ENCODE measurements around the gene GPR146.

The GPR146 gene

GRCh38 chr7:1078519-1078918, 34.2 kb downstream of the GPR146 start:
- DNase-seq (ENCODE audit: low read depth) = no peak

- DNase-seq (ENCODE audit: low read depth) = no peak
Observed at GRCh38 chr7:1078985-1079384, 34.6 kb downstream of the GPR146 start.

- DNase-seq (ENCODE audit: low read depth) = no peak
Observed at GRCh38 chr7:1079546-1079945, 35.2 kb downstream of the GPR146 start.

GRCh38 chr7:1080252-1080920, 36.0 kb downstream of the GPR146 start:
- no peak for DNase-seq (ENCODE audit: low read depth)

- no peak for DNase-seq (ENCODE audit: low read depth)
Observed at GRCh38 chr7:1080921-1081255, 36.5 kb downstream of the GPR146 start.

- no peak for DNase-seq (ENCODE audit: low read depth)
Observed at GRCh38 chr7:1081336-1081735, 37.0 kb downstream of the GPR146 start.

- DNase-seq (ENCODE audit: low read depth) = no peak
Observed at GRCh38 chr7:1081931-1082401, 37.6 kb downstream of the GPR146 start.

- no peak for DNase-seq (ENCODE audit: low read depth)
Observed at GRCh38 chr7:1083729-1084657, 39.6 kb downstream of the GPR146 start.

- DNase-seq (ENCODE audit: low read depth) = no peak
Observed at GRCh38 chr7:1085266-1085665, 40.9 kb downstream of the GPR146 start.

GRCh38 chr7:1085910-1086421, 41.6 kb downstream of the GPR146 start:
- DNase-seq (ENCODE audit: low read depth) = no peak

GRCh38 chr7:1086588-1087464, 42.5 kb downstream of the GPR146 start:
- DNase-seq (ENCODE audit: low read depth) = peak; percentile 53

- no peak for DNase-seq (ENCODE audit: low read depth)
Observed at GRCh38 chr7:1087465-1087814, 43.1 kb downstream of the GPR146 start.

GRCh38 chr7:1087952-1088920, 43.9 kb downstream of the GPR146 start, which contains the start of gene GPER1:
TSS of gene GPER1 (plus strand) at chr7:1088113. CDS start at chr7:1091729, 3,616 bp downstream.
- DNase-seq (ENCODE audit: low read depth) = no peak

GRCh38 chr7:1090236-1090635, 45.9 kb downstream of the GPR146 start:
- DNase-seq (ENCODE audit: low read depth) = no peak

GRCh38 chr7:1090686-1091643, 46.6 kb downstream of the GPR146 start:
- DNase-seq (ENCODE audit: low read depth) = no peak

- no peak for DNase-seq (ENCODE audit: low read depth)
Observed at GRCh38 chr7:1091644-1092027, 47.3 kb downstream of the GPR146 start.

GRCh38 chr7:1092161-1092632, 47.9 kb downstream of the GPR146 start:
- DNase-seq (ENCODE audit: low read depth) = no peak

GRCh38 chr7:1092806-1093501, 48.6 kb downstream of the GPR146 start:
- no peak for DNase-seq (ENCODE audit: low read depth)

GRCh38 chr7:1093502-1093843, 49.1 kb downstream of the GPR146 start:
- no peak for DNase-seq (ENCODE audit: low read depth)
